H1 (cell line): ENCODE measurements around the gene C6orf52. TPM values are rescaled to one million over a fixed set of nuclear protein-coding genes. Genes with fewer than 3 reads are reported as not detected.
A peak's percentile ranks its signal among the peaks of the same experiment; 100 is the strongest.

Experiments
- CTCF ChIA-PET: fragments of 300-600 bp; sonication (Branson Sonifier 250); formaldehyde crosslinking; loops from one replicate; lab custom pipeline; 2021; ENCODE audit not compliant: partially characterized antibody; lab: Charles Lee
- POLR2A ChIA-PET: fragments of 300-600 bp; sonication (Branson Sonifier 250); formaldehyde crosslinking; loops from one replicate; lab custom pipeline; 2021; ENCODE audit warnings: inconsistent platforms; ENCODE audit not compliant: partially characterized antibody; lab: Charles Lee
- DNase-seq, 2 experiments: peaks; one replicate each; pipeline versions ENCODE4 v3.0.0 to v3.0.0-alpha.2; 2010 to 2022; ENCODE audit warnings: low spot score in 2 of 2, low read depth in 1 of 2, mixed read lengths in 1 of 2
- FAIRE-seq: peaks from 2 replicates; lab custom pipeline; 2011; peaks lifted over from hg19 to GRCh38; lab: Jason Lieb, UNC
- H2AFZ ChIP-seq: 2 replicates; pipeline ENCODE4 v1.8.1; 2012; ENCODE audit warnings: low read length, inconsistent platforms
- H2AK5ac ChIP-seq: 2 replicates; pipeline ENCODE4 v1.6.1; 2013; ENCODE audit warnings: low read depth, low read length
- H2BK120ac ChIP-seq: replicated peaks from 2 replicates; pipeline ENCODE3; 2013; ENCODE audit warnings: low read depth, low read length, inconsistent platforms
- H2BK12ac ChIP-seq: 2 replicates; pipeline ENCODE4 v1.6.1; 2013; ENCODE audit warnings: low read depth, low read length
- H2BK15ac ChIP-seq: 2 replicates; pipeline ENCODE4 v1.6.1; 2013; ENCODE audit warnings: low read length
- H2BK20ac ChIP-seq: 2 replicates; pipeline ENCODE4 v1.6.1; 2013; ENCODE audit warnings: low read length
- H2BK5ac ChIP-seq: 2 replicates; pipeline ENCODE4 v1.6.1; 2013; ENCODE audit warnings: low read depth, low read length
- H3K14ac ChIP-seq: 2 replicates; pipeline ENCODE4 v1.6.1; 2013; ENCODE audit warnings: inconsistent platforms; ENCODE audit not compliant: insufficient read length
- H3K18ac ChIP-seq: 2 replicates; pipeline ENCODE4 v1.6.1; 2013; ENCODE audit warnings: low read length; ENCODE audit errors: extremely low read depth
- H3K23ac ChIP-seq: 2 replicates; pipeline ENCODE4 v1.6.1; 2013; ENCODE audit warnings: inconsistent platforms; ENCODE audit not compliant: insufficient read length
- H3K23me2 ChIP-seq: 2 replicates; pipeline ENCODE4 v1.6.1; 2013; ENCODE audit warnings: low read depth, low read length
- H3K27ac ChIP-seq: 2 replicates; pipeline ENCODE4 v1.6.1; 2011; ENCODE audit warnings: low read depth, low read length, inconsistent platforms
- H3K27me3 ChIP-seq, 4 experiments: replicated peaks in 1 of 4; 1 replicate in 1 of 4; 2 replicates in 3 of 4; pipeline versions ENCODE4 v1.6.1 to v1.8.1; 2011 to 2013; ENCODE audit warnings: low read length in 3 of 4, mild to moderate bottlenecking in 3 of 4, inconsistent platforms in 2 of 4, mixed read lengths in 2 of 4, moderate library complexity in 1 of 4; ENCODE audit not compliant: control insufficient read depth in 3 of 4, insufficient read depth in 3 of 4; ENCODE audit errors: extremely low read depth in 1 of 4
- H3K36me3 ChIP-seq, 4 experiments: 2 replicates each; pipeline versions ENCODE4 v1.6.1 to v1.8.1; 2011 to 2013; ENCODE audit warnings: mild to moderate bottlenecking in 4 of 4, low read length in 3 of 4, moderate library complexity in 2 of 4, control low read depth in 1 of 4, inconsistent platforms in 1 of 4; ENCODE audit not compliant: insufficient read depth in 4 of 4, control insufficient read depth in 2 of 4
- H3K4ac ChIP-seq: replicated peaks from 2 replicates; pipeline ENCODE3; 2013; ENCODE audit warnings: low read length, low read depth, mixed read lengths, inconsistent platforms; ENCODE audit not compliant: insufficient read length
- H3K4me1 ChIP-seq, 4 experiments: replicated peaks in 1 of 4; 1 replicate in 1 of 4; 2 replicates in 3 of 4; pipeline versions ENCODE4 v1.6.1 to v1.8.1; 2011 to 2013; ENCODE audit warnings: low read length in 3 of 4, inconsistent platforms in 2 of 4, mixed read lengths in 1 of 4; ENCODE audit not compliant: insufficient read depth in 4 of 4, control insufficient read depth in 3 of 4
- H3K4me2 ChIP-seq, 2 experiments: 2 replicates each; pipeline versions ENCODE4 v1.6.1 to v1.8.1; 2011 to 2013; ENCODE audit warnings: low read depth in 2 of 2, low read length in 2 of 2, control low read depth in 1 of 2, inconsistent platforms in 1 of 2, mild to moderate bottlenecking in 1 of 2; ENCODE audit not compliant: insufficient read depth in 1 of 2
- H3K4me3 ChIP-seq, 4 experiments: fragments of 200-600, 300-600 bp in 1 of 4; sonication (generic), shearing (Covaris generic), sonication (Bioruptor Twin) in 1 of 4; 2 replicates each; pipeline versions ENCODE4 v1.5.1 to v1.8.1; 2011 to 2016; ENCODE audit warnings: low read length in 4 of 4, low read depth in 3 of 4, control low read depth in 2 of 4, inconsistent platforms in 2 of 4, mild to moderate bottlenecking in 2 of 4, mixed read lengths in 1 of 4, moderate library complexity in 1 of 4; ENCODE audit not compliant: insufficient read depth in 2 of 4; ENCODE audit errors: extremely low read depth in 1 of 4
- H3K56ac ChIP-seq: replicated peaks from 2 replicates; pipeline ENCODE3; 2013; ENCODE audit warnings: low read depth, mild to moderate bottlenecking, mixed read lengths, low read length, inconsistent platforms; ENCODE audit not compliant: insufficient read length
- H3K79me1 ChIP-seq: 2 replicates; pipeline ENCODE4 v1.6.1; 2013; ENCODE audit warnings: low read depth, low read length, control low read depth
- H3K79me2 ChIP-seq, 2 experiments: 2 replicates each; pipeline versions ENCODE4 v1.6.1 to v1.8.1; 2012 to 2013; ENCODE audit warnings: low read length in 2 of 2, mild to moderate bottlenecking in 2 of 2, inconsistent platforms in 1 of 2; ENCODE audit not compliant: insufficient read depth in 2 of 2, control insufficient read depth in 1 of 2
- H3K9ac ChIP-seq, 4 experiments: replicated peaks in 1 of 4; 1 replicate in 1 of 4; 2 replicates in 3 of 4; pipeline versions ENCODE4 v1.6.1 to v1.8.1; 2011 to 2013; ENCODE audit warnings: low read depth in 3 of 4, low read length in 3 of 4, control low read depth in 2 of 4, mild to moderate bottlenecking in 2 of 4, moderate library complexity in 2 of 4, inconsistent platforms in 1 of 4; ENCODE audit errors: extremely low read depth in 1 of 4
- H3K9me3 ChIP-seq, 2 experiments: 2 replicates each; pipeline versions ENCODE4 v1.6.1 to v1.8.1; 2012 to 2013; ENCODE audit warnings: mild to moderate bottlenecking in 2 of 2, moderate library complexity in 2 of 2, control low read depth in 1 of 2, inconsistent platforms in 1 of 2, low read depth in 1 of 2, low read length in 1 of 2, mixed read lengths in 1 of 2; ENCODE audit not compliant: insufficient read depth in 2 of 2
- H4K20me1 ChIP-seq, 2 experiments: replicated peaks in 1 of 2; 2 replicates each; pipeline versions ENCODE3 to v1.8.1; 2011 to 2013; ENCODE audit warnings: inconsistent platforms in 2 of 2, low read length in 2 of 2, mild to moderate bottlenecking in 1 of 2; ENCODE audit not compliant: insufficient read depth in 2 of 2, control insufficient read depth in 1 of 2
- H4K5ac ChIP-seq: 2 replicates; pipeline ENCODE4 v1.6.1; 2013; ENCODE audit warnings: low read length, low read depth, mixed read lengths, inconsistent platforms; ENCODE audit not compliant: insufficient read length
- H4K8ac ChIP-seq: 2 replicates; pipeline ENCODE4 v1.8.0; 2013; ENCODE audit warnings: mild to moderate bottlenecking, moderate library complexity, low read length, inconsistent platforms; ENCODE audit not compliant: insufficient read depth; ENCODE audit errors: extremely low read depth
- H4K91ac ChIP-seq: replicated peaks from 2 replicates; pipeline ENCODE3; 2013; ENCODE audit warnings: low read length, mixed read lengths, inconsistent platforms; ENCODE audit not compliant: insufficient read length
- RAD21 ChIP-seq, 2 experiments: IDR thresholded peaks in 1 of 2; conservative IDR thresholded peaks in 1 of 2; 2 replicates each; pipeline ENCODE4 v1.6.1; 2011; ENCODE audit warnings: low read depth in 2 of 2, low read length in 2 of 2, improper control_type of control experiment in 1 of 2, inconsistent platforms in 1 of 2, mild to moderate bottlenecking in 1 of 2, moderate library complexity in 1 of 2
- SUZ12 ChIP-seq: fragments of 200-600 bp; sonication (generic); IDR thresholded peaks from 2 replicates; pipeline ENCODE4 v1.6.1; 2012; ENCODE audit warnings: mild to moderate bottlenecking, inconsistent platforms, low read length, moderate library complexity, mixed read lengths
- WGBS, 2 experiments: shearing (Covaris generic) in 1 of 2; methylation state at CpG; one replicate each; pipeline versions ENCODE4 v1.1.6 to v1.1.7; 2013 to 2015; ENCODE audit warnings: low lambda C conversion rate in 2 of 2, mixed read lengths in 2 of 2, inconsistent platforms in 1 of 2, low coverage in 1 of 2, missing lambda C conversion rate in 1 of 2; ENCODE audit not compliant: insufficient replicate concordance in 2 of 2, insufficient coverage in 1 of 2, insufficient read length in 1 of 2; ENCODE audit errors: extremely low coverage in 1 of 2, missing lambda C conversion rate in 1 of 2; 5-methylcytosine and 5-hydroxymethylcytosine counted together
- polyA plus RNA-seq, 7 experiments: library from polyadenylated mRNA; depleted of rRNA in 3 of 7; stranded (reverse) in 5 of 7; unstranded in 2 of 7; fragments of >200 nt in 5 of 7; fragments of 200-250 nt in 2 of 7; gene quantifications; 1 replicate in 5 of 7; 2 replicates in 1 of 7; 4 replicates in 1 of 7; pipeline versions ENCODE4 v1.2.1 to v1.2.3, GENCODE V29; 2011 to 2013; ENCODE audit warnings: missing spikeins in 2 of 7, mixed read lengths in 2 of 7
- total RNA-seq: library from RNA; stranded (reverse); fragmentation: NEBNext Ultra II Directional; extraction: Animal tissue kit (Norgen Biotek cat#: 25700); gene quantifications from 2 replicates; pipeline ENCODE4 v1.2.1, GENCODE V29; 2021
- TF ChIP-seq, protein P1 (sequence below): IDR thresholded peaks from 2 replicates; pipeline ENCODE4 v1.6.1; 2012; ENCODE audit warnings: inconsistent platforms

C6orf52 gene
- total and polyA plus RNA-seq, 2 of the 8 experiments (the other 6 are each of a cell fraction or from before 2014, with no cell fraction given), result 1.5 to 3.1 TPM

DNA sequence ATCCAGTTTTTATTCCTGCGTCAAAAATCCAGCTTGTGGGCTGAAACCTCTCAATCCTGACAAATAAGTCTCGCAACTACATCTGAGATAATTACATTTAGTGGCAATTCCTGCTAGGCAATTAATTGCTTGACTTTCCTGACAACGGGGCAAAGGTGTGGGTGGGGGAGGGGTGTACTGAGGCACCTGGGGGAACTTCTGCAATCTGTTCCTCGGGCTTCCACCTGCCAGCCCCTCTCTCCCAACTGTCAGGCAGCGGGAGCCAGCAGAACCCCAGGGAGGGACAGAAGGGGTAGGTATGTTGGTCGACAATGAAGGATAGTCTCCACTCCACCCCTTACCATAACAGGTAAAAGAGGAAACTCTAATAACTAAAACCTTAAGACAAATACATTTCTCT, 6.8 kb downstream of the C6orf52 start:
- no peak overlapping the region for H3K4me2 ChIP-seq
- no peak overlapping the region for H3K18ac ChIP-seq
- 0 out of 4 replicates have a peak, but pooled peaks of 1 of the 2 experiments have one; percentile 2 for TF ChIP-seq RAD21 (IDR thresholded peaks at IDR 0.05 in 1 of 2, conservative IDR thresholded peaks at IDR 0.05 in 1 of 2; ENCODE audit: low read depth in 2 of 2, low read length in 2 of 2)
- TF ChIP-seq, protein P1, sequence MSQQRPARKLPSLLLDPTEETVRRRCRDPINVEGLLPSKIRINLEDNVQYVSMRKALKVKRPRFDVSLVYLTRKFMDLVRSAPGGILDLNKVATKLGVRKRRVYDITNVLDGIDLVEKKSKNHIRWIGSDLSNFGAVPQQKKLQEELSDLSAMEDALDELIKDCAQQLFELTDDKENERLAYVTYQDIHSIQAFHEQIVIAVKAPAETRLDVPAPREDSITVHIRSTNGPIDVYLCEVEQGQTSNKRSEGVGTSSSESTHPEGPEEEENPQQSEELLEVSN, result no peak
- TF ChIP-seq SUZ12, result no peak
- no peak overlapping the region for H3K4ac ChIP-seq
- no peak overlapping the region for H4K8ac ChIP-seq
- H2BK12ac ChIP-seq, result no peak overlapping the region
- H2AK5ac ChIP-seq, result no peak overlapping the region
- H3K9ac ChIP-seq, result peak overlapping the region in 1 of 4 experiments; percentile 37; a peak in 1 of 7 replicates
- no peaks in the 10 kb centered on the region for H3K36me3 ChIP-seq
- H2BK5ac ChIP-seq, result no peak overlapping the region
- H3K4me1 ChIP-seq, result peaks cover 0 to 9% (median 0%) of the 10 kb centered on the region in 4 experiments; a peak in 2 of 7 replicates
- no peak overlapping the region for H3K27ac ChIP-seq
- H2BK15ac ChIP-seq, result no peak overlapping the region
- CTCF ChIA-PET, result interaction anchor here (1.0 to 1.4 kb wide), 3 partner anchors 9 to 200 kb away, joined by 4 to 5 read pairs (median 4); no protein-coding TSS in a partner anchor
- no peak overlapping the region for H2BK20ac ChIP-seq
- H3K9me3 ChIP-seq, result no peaks in the 10 kb centered on the region
- H3K4me3 ChIP-seq, result no peak overlapping the region
- FAIRE-seq (no peak), DNase-seq (no peak)
- H2BK120ac ChIP-seq, result no peak overlapping the region
- no peaks in the 10 kb centered on the region for H4K20me1 ChIP-seq
- POLR2A ChIA-PET, result interaction anchor here (1.0 kb wide), 1 partner anchor 27 kb away, joined by 3 read pairs; no protein-coding TSS in a partner anchor
- WGBS, 2 experiments, result 53% methylated on average over 6 of the region's 6 CpGs; no CpG with 5 or more reads in 1 of the 2 experiments
- no peaks in the 10 kb centered on the region for H3K27me3 ChIP-seq
- H3K56ac ChIP-seq, result no peak overlapping the region
- H2AFZ ChIP-seq, result no peak overlapping the region
- no peak overlapping the region for H4K5ac ChIP-seq
- H3K14ac ChIP-seq, result no peak overlapping the region
- no peaks in the 10 kb centered on the region for H3K79me1 ChIP-seq
- H4K91ac ChIP-seq, result no peak overlapping the region
- H3K79me2 ChIP-seq, result peaks cover 0 to 1% of the 10 kb centered on the region in 2 experiments; a peak in 1 of 4 replicates
- H3K23ac ChIP-seq, result no peak overlapping the region
- no peaks in the 10 kb centered on the region for H3K23me2 ChIP-seq
